Putamen (tissue), 1 donor: ENCODE measurements around the gene TRIP11.

Experiments
- DNase-seq: peaks from one replicate; pipeline ENCODE4 v3.0.0-alpha.2; 2016; ENCODE audit warnings: low spot score

The TRIP11 gene

GRCh38 chr14:91955168-91955567 lies 84.7 kb downstream of the TRIP11 start:
- no peak for DNase-seq

- no peak for DNase-seq
Measured at GRCh38 chr14:91953170-91953985, 86.5 kb downstream of the TRIP11 start.

- no peak for DNase-seq
Measured at GRCh38 chr14:91947475-91948184, 92.2 kb downstream of the TRIP11 start, which contains the start of gene FBLN5. TSS of gene FBLN5 (minus strand) at chr14:91947694. CDS start at chr14:91947229, 465 bp downstream.

GRCh38 chr14:91946622-91947474 lies 93.0 kb downstream of the TRIP11 start:
- DNase-seq = no peak

GRCh38 chr14:91945751-91946621 lies 93.9 kb downstream of the TRIP11 start:
- no peak for DNase-seq

GRCh38 chr14:91942946-91943345 lies 96.9 kb downstream of the TRIP11 start:
- no peak for DNase-seq

- no peak for DNase-seq
Measured at GRCh38 chr14:91942128-91942527, 97.7 kb downstream of the TRIP11 start.

- DNase-seq = no peak
Measured at GRCh38 chr14:91940209-91940608, 99.7 kb downstream of the TRIP11 start.

GRCh38 chr14:91935586-91935985 lies 104.3 kb downstream of the TRIP11 start:
- no peak for DNase-seq

GRCh38 chr14:91934554-91935285 lies 105.1 kb downstream of the TRIP11 start:
- no peak for DNase-seq

GRCh38 chr14:91931478-91932088 lies 108.3 kb downstream of the TRIP11 start:
- no peak for DNase-seq

- no peak for DNase-seq
Measured at GRCh38 chr14:91929700-91930099, 110.2 kb downstream of the TRIP11 start.

GRCh38 chr14:91927800-91928199 lies 112.1 kb downstream of the TRIP11 start:
- DNase-seq = no peak

GRCh38 chr14:91927191-91927590 lies 112.7 kb downstream of the TRIP11 start:
- DNase-seq = no peak

GRCh38 chr14:91926131-91926890 lies 113.5 kb downstream of the TRIP11 start:
- DNase-seq = no peak

- no peak for DNase-seq
Measured at GRCh38 chr14:91925727-91926121, 114.1 kb downstream of the TRIP11 start.

- DNase-seq = no peak
Measured at GRCh38 chr14:91925001-91925726, 114.7 kb downstream of the TRIP11 start.

- DNase-seq = no peak
Measured at GRCh38 chr14:91920526-91920925, 119.3 kb downstream of the TRIP11 start.

GRCh38 chr14:91919814-91920213 lies 120.0 kb downstream of the TRIP11 start:
- DNase-seq = no peak
